ENCODE measurements around the gene F2RL2.
A peak's percentile ranks its signal among the peaks of the same experiment; 100 is the strongest.

DNA sequence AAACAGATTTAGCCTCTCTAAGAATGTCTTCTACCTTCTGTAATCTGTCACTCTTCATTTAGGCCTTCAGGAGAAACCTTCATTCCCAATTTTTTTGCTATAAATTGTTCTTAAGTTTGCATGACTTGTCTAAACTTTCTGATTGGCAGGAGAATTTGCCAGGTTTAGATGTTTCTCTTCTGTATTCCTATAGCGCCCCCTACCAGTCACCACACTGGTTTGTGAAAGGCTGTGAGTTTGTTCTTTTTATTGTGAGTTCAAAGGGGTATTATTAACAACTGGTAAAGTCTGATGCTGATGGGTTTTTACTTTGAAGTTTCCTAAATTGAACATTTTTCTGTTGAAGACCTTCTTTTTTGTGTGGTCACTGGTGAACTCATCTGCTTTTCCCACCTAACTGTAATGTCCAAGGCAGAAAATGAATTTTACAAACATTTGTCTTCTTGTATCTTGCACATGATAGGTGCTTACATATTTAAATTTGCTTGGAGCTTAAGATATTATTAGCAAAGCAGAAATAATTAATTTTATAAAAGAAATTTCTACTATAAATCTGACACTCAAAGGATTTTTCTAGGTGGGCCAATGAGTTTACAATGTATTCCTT, 18.4 kb upstream of the F2RL2 start:
- TF ChIP-seq CTCF (IDR thresholded peaks at IDR 0.05; ENCODE audit: low read length): peak; percentile 89
- TF ChIP-seq EZH2 (optimal IDR thresholded peaks at IDR 0.05; ENCODE audit: low read depth, low read length): no peak

All from MM.1S (cell line).